NOMO-1 treated with dmso at 0.1 percent for 144 hours (cell line): ENCODE results near the gene GRM1.

Experiments
- DNase-seq: peaks from one replicate; lab custom pipeline; 2025; ENCODE audit not compliant: unreplicated experiment; lab: John Stamatoyannopoulos, UW

The GRM1 gene

GRCh38 chr6:146444189-146444588, 415.3 kb downstream of the GRM1 start:
- no peak for DNase-seq

DNA sequence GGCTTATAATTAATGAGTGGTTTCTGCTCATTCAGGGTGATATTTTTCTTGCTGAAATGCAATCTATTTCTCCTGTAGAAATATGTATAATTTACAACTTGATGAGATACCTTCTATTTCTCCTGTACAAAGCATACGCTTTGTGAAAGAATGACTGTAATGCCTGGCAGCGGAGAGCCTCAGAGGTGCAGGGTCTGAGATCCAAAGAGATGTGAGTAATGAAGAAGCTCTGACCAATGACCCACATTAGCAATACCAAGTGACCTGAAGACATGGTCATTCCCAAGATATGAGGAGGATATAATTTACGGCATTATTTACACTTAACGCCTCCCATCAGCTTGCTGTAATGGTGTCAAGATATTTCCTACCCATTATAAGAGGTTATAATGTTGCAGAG, 416.4 kb downstream of the GRM1 start:
- no peak for DNase-seq

DNA sequence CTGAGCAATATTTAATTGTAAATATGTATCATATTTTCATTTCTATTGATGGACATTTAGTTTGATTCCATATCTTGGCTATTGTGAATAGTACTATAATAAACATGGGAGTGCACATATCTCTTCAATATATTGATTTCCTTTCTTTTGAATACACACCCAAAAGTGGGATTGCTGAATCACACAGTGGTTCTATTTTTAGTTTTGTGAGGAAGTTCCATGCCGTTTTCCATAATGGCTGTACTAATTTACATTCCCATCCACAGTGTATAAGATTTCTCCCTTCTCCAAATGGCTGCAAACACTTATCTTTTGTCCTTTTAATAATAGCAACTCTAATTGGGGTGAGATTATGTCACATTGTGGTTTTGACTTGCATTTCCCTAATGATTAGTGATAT, 428.0 kb downstream of the GRM1 start:
- DNase-seq, result no peak

DNA sequence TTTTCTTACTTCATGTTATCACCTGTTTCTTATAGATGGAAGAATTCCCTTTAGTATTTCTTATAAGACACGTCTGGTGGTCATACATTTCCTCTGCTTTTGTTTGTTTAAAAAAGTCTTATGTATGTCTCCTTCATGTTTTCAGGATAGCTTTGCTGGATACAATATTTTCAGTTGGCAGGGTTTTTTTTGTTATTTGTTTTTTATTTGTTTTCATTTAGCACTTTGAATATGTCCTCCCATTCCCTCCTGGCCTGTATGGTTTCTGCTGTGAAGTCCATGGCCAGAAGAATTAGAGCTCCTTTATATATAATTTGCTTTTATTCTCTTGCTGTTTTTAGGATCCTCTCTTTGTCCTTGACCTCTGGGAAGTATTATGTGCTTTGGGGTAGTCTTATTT, 432.1 kb downstream of the GRM1 start:
- DNase-seq, result no peak

DNA sequence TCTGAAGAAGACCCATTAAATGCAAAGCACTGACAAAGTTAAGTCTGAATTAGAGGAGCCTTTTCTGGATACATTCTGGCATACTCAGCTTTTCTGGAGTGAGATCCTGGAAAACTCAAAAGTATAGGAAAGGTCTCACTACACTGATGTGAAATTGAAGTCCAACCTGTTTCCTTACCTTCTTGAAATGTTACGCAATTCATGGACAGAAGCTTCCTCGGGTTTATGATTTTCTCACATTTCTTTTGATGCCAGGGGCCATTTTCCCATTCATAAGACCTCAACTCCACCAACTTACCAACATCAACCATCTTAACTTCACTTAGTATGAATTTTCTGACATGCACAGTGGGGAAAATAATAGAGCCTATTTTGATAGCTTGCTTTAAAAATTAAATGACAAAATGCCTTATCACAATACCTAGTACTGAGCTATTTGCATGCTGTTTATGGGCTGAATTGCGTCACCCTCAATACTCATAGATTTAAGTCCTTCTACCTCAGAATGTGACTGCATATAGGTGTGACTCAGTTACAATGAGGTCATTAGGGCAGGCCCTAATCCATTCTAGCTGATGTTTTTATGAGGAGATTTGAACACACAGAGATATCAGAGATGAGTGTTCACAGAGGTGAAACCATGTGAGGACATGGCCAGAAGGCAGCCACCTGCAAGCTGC, 441.4 kb downstream of the GRM1 start:
- DNase-seq, result no peak

GRCh38 chr6:146472918-146473317, 444.1 kb downstream of the GRM1 start:
- DNase-seq, result no peak

GRCh38 chr6:146481527-146481926, 452.7 kb downstream of the GRM1 start:
- DNase-seq, result no peak

DNA sequence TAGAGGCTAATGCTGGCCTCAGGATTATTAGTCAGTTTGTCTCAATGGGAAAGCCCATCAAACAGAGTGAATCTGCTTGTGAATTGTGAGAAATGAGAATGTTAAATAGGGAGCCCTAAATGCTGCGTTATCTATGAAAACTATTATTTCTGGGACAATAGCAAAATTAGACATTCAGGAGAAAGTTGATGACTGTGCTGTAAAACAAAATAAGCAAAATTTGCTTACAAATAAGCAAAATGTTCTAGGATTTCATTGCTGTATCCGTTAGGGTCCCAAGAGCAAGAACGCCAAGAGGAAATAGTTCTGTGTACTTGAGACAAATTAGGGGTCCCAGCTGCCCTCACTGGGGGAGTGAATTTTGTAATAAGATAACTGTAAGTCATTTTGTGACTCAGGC, 455.5 kb downstream of the GRM1 start:
- DNase-seq, result no peak
